ENCODE results near the gene PLEK2.
"Not testable (repeated sequence)": the region's sequence is repeated elsewhere in the genome, so short reads cannot be mapped to it uniquely, and the experiment has no call there.

The PLEK2 gene

DNA sequence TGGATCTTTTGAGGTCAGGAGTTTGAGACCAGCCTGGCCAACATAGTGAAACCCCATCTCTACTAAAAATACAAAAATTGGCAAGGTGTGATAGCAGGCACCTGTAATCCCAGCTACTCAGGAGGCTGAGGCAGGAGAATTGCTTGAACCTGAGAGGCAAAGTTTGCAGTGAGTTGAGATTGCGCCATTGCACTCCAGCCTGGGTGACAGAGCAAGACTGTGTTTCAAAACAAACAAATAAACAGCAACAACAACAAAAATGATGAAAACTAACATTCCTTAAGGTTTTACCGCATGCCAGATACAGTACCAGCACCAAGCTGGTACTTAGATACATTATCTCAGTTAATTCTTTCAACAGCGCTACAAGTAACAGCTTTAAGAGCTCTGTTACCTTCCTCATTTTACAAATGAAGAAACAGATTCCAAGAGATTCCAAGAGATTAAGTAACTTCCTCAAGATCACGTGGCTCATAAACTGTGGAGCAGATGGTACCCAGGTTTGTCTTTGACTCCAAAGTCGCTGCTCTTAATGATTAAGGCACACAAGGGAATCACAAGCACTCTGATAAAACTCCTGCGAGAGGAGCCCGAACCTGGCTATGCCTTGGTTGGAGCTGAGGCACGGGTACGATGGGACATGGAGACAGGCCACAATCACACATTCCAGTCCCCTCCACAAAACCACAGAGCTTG lies 17.7 kb upstream of the PLEK2 start:
- no peak for DNase-seq (ENCODE audit: low read depth in 2 of 2)

DNA sequence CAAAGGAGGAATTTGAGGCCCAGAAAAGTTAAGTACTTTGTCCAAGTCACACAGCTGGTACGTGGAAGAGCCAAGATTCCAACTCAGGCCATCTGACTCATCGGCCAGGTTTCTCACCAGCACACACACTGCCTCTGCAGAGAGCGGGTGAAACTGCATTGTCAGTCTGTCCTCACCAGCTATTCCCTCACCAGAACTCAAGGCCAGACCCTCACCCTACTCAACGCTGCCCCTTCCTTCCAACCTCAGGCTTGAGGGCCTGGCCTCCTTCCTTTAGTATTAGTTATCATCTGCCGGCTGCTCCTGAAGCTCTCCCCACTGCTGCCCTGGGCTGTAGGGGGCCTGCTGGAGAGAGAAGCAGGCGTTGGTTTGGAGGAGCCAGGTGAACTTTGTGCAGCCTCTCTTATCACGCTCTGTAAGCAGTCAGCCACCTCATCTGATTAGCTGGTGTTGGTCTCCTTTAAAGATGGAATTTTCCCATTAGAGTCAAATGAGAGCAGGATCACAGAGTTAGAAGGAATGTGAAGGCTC lies 16.6 kb upstream of the PLEK2 start:
- DNase-seq (ENCODE audit: low read depth in 2 of 2) = no peak

DNA sequence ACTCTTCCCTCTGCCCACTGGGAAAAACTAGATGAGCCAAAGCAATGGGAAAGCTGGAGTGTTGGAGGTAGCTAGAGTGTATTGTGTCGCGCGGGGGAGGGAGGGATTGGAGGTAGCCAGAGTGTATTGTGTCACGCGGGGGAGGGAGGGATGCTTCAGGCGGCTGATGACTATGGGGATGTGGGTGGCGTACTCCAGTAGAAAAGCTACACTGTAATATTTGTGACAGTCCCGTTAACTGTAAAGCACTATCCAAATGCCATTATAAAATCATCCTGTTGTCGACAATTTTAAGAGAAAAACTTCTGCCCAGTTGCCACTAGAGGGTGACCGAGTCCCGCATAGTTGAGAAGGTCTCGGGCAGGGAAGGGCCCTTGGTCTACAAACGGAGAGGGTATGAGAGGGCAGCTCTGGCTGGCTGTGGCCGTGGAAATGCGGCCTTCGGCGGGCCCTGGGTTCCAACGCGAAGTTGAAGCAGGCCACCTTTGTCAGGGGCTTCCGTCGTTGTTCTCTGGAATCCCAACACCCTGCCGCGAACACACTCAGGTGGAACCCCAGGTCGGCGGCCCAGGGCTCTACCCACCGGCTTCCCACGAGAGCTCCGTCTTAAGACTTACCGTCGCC lies 15.1 kb upstream of the PLEK2 start:
- DNase-seq (ENCODE audit: low read depth in 2 of 2) = peak; percentile 46 to 54

DNA sequence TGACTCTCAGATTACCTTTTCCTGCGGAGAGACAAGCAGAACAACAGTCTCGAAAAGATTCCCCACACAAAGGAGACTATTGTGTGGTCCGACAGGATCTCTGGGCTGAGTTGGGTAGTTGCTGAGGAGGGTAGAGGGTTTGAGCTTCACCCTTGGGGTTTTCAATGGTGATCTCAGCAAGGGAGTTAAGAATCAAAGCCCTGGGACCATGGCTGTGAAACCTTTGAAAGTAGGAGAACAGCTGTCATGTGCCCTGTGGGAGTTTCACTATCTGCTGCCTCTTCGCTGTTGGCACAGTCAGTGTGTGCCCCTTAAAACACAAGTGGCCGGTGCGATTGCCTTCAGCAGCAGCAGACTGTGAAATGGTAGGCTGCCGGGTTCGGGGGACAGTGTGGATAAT lies 14.2 kb upstream of the PLEK2 start:
- no peak for DNase-seq (ENCODE audit: low read depth in 2 of 2)

DNA sequence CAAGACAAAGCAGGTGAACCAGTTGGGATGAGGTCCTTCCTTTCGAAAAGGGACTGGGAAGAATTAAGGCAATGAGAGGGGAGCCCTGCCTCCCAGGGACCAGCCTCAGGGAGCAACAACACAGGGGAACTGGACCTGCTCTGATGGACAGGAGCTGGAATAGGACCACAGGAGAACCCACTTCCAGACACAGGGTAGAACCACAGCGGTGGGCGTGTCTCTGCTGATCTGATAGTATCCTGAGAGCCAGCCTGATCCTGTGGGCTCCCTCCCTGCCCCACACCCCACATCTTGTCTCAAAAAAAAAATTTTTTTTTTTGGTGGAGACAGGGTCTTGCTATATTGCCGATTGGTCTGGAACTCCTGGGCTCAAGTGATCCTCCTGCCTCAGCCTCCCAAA lies 13.6 kb upstream of the PLEK2 start:
- no peak for DNase-seq (ENCODE audit: low read depth in 2 of 2)

DNA sequence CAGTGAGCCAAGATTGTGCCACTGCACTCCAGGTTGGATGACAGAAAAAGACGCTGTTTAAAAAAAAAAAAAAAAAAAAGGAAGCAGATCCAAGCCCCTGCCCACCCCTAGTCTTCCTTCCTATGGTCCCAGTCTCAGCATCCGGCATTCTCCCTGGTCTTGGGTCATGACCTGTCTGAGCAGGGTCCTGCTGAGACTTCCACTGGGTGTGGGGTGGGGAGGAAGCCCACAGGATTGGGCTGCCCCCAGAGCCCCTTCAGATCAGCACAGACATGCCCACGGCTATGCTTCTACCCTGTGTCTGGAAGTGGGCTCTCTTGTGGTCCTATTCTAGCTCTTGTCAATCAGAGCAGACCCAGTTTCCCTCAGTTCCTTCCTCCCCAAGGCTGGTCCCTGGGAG lies 12.6 kb upstream of the PLEK2 start:
- DNase-seq (ENCODE audit: low read depth in 2 of 2) = no peak

DNA sequence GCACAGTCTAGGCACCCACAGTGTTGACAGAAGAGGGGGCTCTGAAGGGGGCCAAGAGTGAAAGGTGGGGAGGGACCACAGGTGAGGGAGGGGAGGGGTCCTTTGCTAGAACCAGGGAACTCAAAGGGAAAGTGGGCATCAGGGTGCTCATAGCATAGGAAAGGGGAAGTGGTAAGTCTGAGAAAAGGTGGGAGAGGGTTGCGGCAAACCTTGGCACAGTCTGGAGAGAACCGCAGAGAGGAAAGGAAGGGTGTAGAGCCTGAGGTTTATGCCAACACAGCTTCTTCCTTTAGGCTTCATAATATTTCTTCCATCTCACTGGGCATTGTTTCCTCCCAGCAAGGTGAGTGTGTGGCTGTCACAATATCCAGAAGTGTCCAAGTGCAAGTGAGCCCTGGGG lies 11.5 kb upstream of the PLEK2 start:
- DNase-seq (ENCODE audit: low read depth in 2 of 2) = no peak

DNA sequence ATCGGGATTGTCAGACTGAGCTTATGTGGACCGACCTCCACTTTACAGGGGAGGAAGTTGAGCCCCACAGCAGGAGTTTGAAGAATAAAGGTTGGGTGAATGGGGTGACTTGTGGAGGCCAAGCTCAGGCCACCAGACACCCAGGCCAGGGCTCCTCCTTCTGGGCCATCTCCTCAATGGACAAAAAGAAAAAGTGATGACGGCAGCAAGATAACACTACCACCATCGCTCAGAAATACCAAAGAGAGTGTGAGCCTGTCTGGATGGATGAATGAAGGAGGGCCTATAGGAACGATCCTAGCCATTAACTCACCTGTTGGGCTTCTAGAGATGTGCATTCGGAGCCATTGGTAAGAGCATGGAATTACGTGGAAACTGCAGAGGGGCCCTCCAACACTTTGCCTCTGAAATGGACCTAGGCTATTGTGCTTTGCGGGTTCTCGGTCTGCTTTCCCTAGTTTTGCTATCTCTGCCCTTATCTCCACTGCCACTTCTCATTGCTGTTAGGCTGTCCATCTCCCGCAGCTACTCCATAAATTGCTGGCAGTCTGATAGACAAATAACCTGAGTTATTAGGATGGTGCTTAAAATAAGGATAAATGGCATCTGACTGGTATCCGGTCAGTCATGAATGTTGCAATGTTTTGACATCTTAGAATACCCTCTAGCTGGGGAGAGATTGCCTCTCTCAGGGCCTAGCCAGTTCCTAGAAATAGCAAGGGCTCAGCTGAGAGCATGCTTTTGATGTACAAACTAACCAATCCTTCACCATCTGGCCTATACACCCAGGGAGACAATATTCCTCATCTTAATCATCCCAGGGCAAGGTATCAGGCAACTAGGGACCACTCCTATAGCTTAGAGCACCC lies 9.6 kb upstream of the PLEK2 start:
- no peak for DNase-seq (ENCODE audit: low read depth in 2 of 2)

DNA sequence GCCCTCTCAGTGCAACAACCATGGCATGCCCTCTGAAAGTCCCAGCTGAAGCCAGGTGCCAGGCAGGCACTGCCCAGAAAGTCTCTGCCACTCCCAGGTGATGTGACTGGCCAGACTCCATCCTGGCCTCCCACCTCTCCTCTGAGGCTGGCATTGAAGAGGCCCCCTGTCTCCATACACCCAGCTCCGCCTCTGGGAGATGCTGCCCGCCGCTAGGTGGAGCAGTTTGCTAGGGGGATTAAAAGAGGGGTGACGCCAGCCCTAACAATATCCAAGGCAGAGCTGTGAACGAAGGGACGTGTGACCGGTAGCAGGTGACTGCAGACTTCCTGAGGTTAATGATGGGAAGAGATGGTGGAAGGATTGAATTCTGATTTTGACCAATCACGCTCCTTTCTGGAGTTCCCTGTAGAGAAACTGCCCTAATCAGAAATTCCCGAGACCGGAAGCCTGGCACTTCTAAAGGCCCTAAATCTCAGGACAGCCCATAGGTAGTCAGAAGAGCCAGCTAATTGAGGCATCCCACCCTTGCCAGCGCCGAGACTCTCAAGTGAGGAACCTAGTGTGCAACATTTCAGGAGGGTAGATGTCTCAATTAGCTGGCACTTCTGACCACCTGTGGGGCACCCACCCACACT lies 8.3 kb upstream of the PLEK2 start:
- peak; percentile 6 to 29 for DNase-seq (ENCODE audit: low read depth in 2 of 2)

DNA sequence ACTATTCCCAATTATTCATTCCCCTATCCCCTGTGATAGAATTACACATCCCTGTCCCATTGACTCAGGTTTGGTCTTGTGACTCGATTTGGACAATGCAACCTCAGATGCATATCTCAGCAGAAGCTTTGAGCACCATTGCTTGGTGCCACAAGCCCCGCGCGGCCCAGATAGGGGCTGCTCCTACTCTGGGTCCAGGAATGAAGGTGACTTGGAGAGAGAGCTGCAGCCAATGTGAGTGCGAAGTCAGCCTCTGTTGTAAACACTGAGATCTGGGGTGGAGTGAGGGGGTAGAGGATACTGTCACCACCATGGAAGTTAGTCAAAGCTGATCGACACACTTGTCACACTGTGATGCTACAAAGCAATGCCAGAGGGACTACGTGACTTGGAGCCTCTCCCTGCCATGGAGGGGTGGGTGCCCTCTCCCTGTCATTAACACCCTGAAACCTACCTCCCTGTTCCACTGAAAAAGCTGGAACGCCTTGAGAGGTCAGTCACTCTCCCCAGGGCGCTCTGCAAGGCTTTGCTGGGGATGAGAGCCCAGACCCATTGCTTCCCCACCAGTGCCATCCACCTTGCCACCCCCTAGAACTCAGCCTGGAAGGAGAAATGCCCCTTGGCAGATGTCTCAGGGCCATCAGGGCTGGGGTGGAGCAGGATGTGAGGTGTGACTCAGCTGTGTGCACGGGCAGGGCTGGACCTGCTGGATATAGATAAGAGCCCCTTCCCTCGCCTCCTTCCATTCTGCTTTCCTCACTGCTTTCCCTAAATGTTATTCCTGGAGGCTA lies 6.6 kb upstream of the PLEK2 start:
- DNase-seq (ENCODE audit: low read depth in 2 of 2) = no peak

DNA sequence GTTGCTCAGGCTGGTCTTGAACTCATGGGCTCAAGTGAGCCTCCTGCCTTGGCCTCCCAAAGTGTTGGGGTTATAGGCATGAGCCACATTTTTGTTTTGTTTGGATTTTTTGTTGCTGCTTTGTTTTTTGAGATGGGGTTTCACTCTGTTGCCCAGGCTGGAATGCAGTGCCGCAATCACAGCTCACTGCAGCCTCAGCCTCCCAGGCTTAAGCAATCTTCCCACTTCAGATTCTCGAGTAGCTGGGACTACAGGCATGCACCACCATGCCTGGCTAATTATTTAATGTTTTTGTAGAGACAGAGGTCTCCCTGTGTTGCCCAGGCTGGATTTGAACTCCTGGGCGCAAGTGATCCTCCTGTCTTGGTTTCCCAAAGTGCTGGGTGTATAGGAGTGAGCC lies 5.7 kb upstream of the PLEK2 start:
- DNase-seq (ENCODE audit: low read depth in 2 of 2) = no peak

DNA sequence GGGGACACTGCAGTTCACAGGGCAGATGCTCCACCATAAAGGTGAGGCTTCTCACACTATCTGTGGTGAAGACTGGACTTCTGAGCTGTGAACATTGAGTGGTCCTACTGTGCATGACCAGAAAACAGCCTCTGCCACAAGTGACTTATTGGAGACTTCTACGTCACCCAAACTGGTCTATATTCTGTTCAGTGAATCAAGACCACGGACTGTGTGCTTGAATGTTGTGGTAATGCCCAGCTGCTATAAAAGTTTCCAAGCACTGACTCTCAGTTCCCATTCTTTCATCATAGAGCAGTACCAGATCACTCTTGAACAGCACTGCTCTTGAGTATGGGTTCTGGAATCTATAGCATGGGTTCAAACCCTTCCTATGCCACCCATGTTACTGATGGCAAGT lies 4.8 kb upstream of the PLEK2 start:
- no peak for DNase-seq (ENCODE audit: low read depth in 2 of 2)

DNA sequence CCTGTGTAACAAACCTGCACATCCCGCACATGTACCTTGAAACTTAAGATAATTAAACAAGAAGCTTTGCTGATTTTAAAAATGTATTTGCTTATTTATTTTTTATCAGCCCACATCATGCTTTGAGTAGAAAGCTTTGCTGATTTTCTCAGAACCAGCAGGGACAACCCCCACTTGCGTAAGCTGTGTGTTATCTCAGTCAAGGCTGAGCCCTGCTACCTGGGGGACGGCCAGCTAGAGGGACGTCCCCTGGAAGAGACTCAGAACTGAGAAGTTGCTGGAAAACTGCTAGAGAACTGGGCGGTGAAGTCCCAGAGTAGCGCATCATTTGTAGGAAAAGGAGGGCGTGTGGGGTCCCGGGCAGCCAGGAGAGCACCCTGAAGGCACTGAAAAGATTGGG lies 4.1 kb upstream of the PLEK2 start:
- DNase-seq (ENCODE audit: low read depth in 2 of 2) = no peak

DNA sequence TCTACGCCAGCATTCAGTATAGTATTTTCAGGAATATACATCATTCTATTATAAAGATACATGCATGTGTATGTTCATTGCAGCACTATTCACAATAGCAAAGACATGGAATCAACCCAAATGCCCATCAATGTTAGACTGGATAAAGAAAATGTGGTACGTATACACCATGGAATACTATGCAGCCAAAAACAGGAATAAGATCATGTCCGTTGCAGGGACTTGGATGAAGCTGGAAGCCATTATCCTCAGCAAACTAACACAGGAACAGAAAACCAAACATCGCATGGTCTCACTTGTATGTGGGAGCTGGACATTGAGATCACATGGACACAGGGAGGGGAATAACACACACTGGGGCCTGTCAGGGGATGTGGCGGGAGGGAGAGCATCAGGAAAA lies 3.6 kb upstream of the PLEK2 start:
- DNase-seq (ENCODE audit: low read depth in 2 of 2) = not testable (repeated sequence)

DNA sequence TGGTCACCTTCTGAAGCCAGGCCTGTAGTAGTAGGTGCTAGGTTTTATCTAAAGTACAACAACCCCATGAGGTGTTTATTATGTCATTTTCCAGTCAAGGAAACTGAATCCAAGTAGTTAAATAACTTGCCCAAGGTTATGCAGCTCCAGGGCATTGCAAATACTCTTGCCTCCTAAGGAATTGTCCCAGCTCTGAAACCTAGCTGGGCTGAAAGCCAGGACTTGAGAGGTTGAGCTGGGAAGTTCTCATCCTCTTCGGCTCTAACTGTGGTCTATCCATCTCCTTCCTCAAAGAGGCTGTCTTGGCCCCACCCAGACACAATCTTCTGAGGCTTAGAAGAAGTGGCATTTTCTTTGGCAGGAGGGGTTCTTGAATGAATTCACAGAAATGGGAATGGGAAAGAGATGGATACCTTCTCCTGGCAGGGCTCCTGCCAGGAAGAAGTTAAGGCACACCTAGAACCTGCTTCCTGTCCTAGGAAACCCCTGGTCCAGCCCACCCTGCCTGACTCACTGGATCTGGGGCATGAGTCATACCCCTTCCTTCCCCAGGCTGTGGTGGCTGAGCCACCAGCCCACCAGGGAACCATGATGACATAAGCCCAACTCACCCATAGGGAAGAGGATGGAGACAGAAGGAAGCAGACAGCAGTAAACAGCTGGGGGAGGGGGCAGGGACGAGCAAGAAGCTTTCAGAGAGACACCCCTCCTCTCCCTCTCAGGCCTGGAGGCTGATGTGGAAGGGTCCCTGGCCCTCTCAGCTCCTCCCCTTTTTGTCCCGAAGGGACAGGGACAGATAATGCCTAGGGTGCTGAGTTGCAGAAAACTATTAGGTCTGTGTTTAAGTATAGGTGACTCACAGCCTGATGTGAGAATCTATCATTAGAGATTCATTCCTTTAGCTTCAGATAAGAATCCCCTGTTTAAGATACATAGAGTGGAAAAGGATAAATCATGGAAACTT lies 2.1 kb upstream of the PLEK2 start:
- peak in 1 of 2 donors; percentile 8 for DNase-seq (ENCODE audit: low read depth in 2 of 2)

DNA sequence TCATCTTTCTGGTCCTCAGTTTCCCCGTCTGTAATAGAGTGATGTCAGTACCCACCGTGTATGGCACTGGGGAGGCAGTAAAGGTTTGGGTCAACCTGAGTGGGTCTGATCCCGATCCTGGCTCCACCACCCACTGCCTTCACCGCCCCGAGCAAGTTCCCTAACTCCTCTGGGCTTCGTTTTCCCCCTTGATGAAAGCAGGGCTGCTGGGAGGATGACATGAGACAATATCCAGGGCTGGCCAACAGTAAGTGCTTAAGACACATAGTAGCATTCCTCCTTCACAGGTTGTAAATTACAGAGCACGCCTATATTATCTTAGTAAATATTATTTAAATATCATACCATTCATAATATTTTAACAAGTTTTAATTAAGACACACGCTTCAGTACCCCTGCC lies 595 bp downstream of the PLEK2 start:
- DNase-seq (ENCODE audit: low read depth in 2 of 2) = no peak

DNA sequence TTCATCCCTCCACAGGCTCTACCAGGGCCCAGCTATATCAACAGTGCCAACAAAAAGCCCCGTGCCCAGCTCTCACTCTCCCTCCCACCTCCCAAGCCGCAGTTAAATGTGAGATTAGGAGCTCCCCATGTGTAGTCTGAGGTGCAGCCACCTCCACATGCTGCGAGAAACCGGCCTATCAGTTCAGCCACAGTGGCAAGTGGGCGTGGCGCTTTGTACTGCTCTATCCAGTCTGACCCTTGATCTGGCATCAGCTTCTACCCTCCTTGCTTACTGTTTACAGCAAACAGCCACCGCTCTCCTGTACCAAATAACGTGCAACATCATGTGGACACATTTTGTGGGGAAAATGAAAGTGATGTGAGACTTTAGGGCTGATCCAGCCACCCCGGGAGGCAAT lies 1.7 kb downstream of the PLEK2 start:
- DNase-seq (ENCODE audit: low read depth in 2 of 2) = no peak

DNA sequence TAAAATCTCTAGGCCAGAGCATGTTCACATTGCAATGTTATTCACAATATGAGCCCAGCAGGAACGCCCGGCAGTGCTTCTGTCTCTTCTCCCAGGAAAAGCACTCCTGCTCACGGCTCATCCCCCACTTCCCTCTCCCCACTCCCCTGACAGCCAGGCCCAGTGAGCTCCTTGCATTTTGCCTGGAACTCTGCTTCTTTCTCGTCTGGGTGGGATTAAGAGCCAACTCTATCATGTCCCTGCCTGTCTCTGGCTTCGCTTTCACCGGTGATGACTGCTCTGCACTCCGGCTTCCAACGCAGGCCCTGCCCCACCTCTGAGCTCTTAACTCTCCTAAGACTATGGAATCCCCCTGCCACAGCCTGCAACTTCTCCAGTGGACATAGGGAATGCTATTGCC lies 2.5 kb downstream of the PLEK2 start:
- no peak for DNase-seq (ENCODE audit: low read depth in 2 of 2)

DNA sequence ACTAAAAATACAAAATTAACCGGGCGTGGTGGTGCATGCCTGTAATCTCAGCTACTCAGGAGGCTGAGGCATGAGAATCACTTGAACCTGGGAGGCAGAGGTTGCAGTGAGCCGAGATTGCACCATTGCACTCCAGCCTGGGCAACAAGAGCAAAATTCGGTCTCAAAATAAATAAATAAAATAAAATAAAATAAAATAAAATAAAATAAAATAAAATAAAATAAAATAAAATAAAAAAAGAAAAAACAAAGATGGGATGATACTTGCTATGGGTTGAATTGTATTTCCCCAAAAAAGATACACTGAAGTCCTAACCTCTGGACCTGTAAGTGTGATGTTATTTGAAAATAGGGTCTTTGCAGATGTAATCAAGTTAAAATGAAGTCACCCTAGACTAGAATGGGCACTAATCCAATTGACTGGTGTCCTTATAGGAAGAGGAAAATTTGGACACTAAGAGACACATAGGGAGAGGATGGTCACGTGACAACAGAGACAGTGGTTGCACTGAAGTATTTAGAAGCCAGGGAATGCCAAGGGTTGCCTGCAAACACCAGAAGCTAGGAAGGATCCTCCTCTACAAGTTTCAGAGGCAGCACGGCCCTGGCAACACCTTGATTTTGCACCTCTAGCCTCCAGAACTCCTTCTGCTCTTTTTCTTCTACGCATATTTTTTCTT lies 3.7 kb downstream of the PLEK2 start:
- DNase-seq (ENCODE audit: low read depth in 2 of 2) = not testable (repeated sequence)

DNA sequence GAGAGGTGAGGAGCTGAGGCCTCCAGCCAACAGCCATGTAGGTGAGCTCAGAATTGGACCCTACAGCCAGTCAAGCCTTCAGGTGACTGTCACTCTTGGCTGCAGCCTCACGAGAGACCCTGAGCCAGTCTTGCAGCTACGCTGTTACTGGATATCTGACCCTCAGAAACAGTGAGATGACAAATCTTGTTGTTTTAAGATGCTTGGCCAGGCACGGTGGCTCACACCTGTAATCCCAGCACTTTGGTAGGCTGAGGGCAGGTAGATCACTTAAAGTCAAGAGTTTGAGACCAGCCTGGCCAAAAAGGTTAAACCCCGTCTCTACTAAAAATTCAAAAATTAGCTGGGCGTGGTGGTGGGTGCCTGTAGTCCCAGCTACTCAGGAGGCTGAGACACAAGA lies 6.2 kb downstream of the PLEK2 start:
- no peak for DNase-seq (ENCODE audit: low read depth in 2 of 2)
